Activated B cell treated with CpG ODN at 0.5 μM for 24 hours (primary cell): Measurements from ENCODE around the gene GLRX3. TPM values are rescaled to one million over a fixed set of nuclear protein-coding genes. Genes with fewer than 3 reads are reported as not detected.

Experiments
- ATAC-seq: fragments of 200-7000 bp; cut with Tn5 transposase; one replicate; pipeline ENCODE4 v1.10.0; 2021; ENCODE audit warnings: low read depth, mild to moderate bottlenecking, moderate library complexity
- CTCF ChIA-PET: fragments of 350-600 bp; sonication (Branson Sonifier 250); formaldehyde crosslinking; loops from one replicate; lab custom pipeline; 2021; ENCODE audit warnings: antibody characterized with exemption; lab: Charles Lee
- POLR2A ChIA-PET: fragments of 350-600 bp; sonication (Branson Sonifier 250); formaldehyde crosslinking; loops from one replicate; lab custom pipeline; 2021; ENCODE audit warnings: antibody characterized with exemption; lab: Charles Lee
- DNase-seq: peaks from one replicate; pipeline ENCODE4 v3.0.0; 2022
- H3K27ac Mint-ChIP-seq: one replicate; pipeline ENCODE4 v1.8.0; 2020; ENCODE audit warnings: mixed read lengths
- H3K27me3 Mint-ChIP-seq: one replicate; pipeline ENCODE4 v1.8.0; 2021; ENCODE audit warnings: mixed read lengths
- H3K36me3 Mint-ChIP-seq: one replicate; pipeline ENCODE4 v1.8.0; 2021; ENCODE audit warnings: low read depth, mixed read lengths
- H3K4me1 Mint-ChIP-seq: one replicate; pipeline ENCODE4 v1.8.0; 2021; ENCODE audit warnings: mixed read lengths
- H3K4me3 Mint-ChIP-seq: one replicate; pipeline ENCODE4 v1.8.0; 2020; ENCODE audit warnings: mild to moderate bottlenecking, mixed read lengths
- H3K9me3 Mint-ChIP-seq: one replicate; pipeline ENCODE4 v1.8.0; 2020; ENCODE audit warnings: mixed read lengths
- CTCF ChIP-seq: fragments of 200-600 bp; IDR thresholded peaks from one replicate; pipeline ENCODE4 v1.8.0; 2022; ENCODE audit warnings: antibody characterized with exemption, mild to moderate bottlenecking
- intact Hi-C: fragments of 100-400 bp; cut with micrococcal nuclease; formaldehyde crosslinking; loops from one replicate; pipeline ENCODE4 v1.15.1; 2024
- total RNA-seq: library from RNA; stranded (reverse); gene quantifications from 2 replicates; pipeline ENCODE4 v1.2.3, GENCODE V29; 2022

GLRX3 gene
- total RNA-seq, 1 donor from 2014 or later, result 80.6 TPM

- Mint-ChIP-seq H3K9me3 (no peaks in the 10 kb centered on the region), H3K27ac (no peak overlapping the region), H3K27me3 (peaks cover 3% of the 10 kb centered on the region), H3K4me3 (no peak overlapping the region), H3K4me1 (no peaks in the 10 kb centered on the region), H3K36me3 (no peaks in the 10 kb centered on the region)
- intact Hi-C loops, result no loop called here
- CTCF ChIA-PET, result no interaction called here
- ATAC-seq, result no peak
- POLR2A ChIA-PET, result no interaction called here
- DNase-seq, result no peak
- no peak for TF ChIP-seq CTCF
Measured at GRCh38 chr10:130202984-130203621, 66.9 kb downstream of the GLRX3 start.

GRCh38 chr10:130203626-130204025 is 67.4 kb downstream of the GLRX3 start:
- Mint-ChIP-seq H3K27me3 (peaks cover 3% of the 10 kb centered on the region), H3K9me3 (no peaks in the 10 kb centered on the region), H3K27ac (no peak overlapping the region), H3K4me1 (no peaks in the 10 kb centered on the region), H3K36me3 (no peaks in the 10 kb centered on the region), H3K4me3 (no peak overlapping the region)
- intact Hi-C loops, result no loop called here
- POLR2A ChIA-PET, result no interaction called here
- CTCF ChIA-PET, result no interaction called here
- DNase-seq, result no peak
- ATAC-seq, result no peak
- no peak for TF ChIP-seq CTCF

GRCh38 chr10:130206216-130206737 is 70.1 kb downstream of the GLRX3 start:
- Mint-ChIP-seq H3K9me3 (no peaks in the 10 kb centered on the region), H3K27ac (no peak overlapping the region), H3K4me3 (no peak overlapping the region), H3K27me3 (no peaks in the 10 kb centered on the region), H3K36me3 (no peaks in the 10 kb centered on the region), H3K4me1 (no peaks in the 10 kb centered on the region)
- no peak for ATAC-seq
- ChIA-PET POLR2A (no interaction called here), CTCF (no interaction called here)
- DNase-seq, result no peak
- intact Hi-C loops, result no loop called here
- TF ChIP-seq CTCF, result no peak

- ChIA-PET POLR2A (no interaction called here), CTCF (no interaction called here)
- H3K9me3 Mint-ChIP-seq, result no peaks in the 10 kb centered on the region
- no peak for ATAC-seq
- H3K36me3 Mint-ChIP-seq, result no peaks in the 10 kb centered on the region
- intact Hi-C loops, result no loop called here
- no peak for DNase-seq
- H3K27me3 Mint-ChIP-seq, result no peaks in the 10 kb centered on the region
- H3K27ac Mint-ChIP-seq, result no peak overlapping the region
- H3K4me1 Mint-ChIP-seq, result no peaks in the 10 kb centered on the region
- no peak for TF ChIP-seq CTCF
- H3K4me3 Mint-ChIP-seq, result no peak overlapping the region
Measured at GRCh38 chr10:130207205-130207604, 71.0 kb downstream of the GLRX3 start.

DNA sequence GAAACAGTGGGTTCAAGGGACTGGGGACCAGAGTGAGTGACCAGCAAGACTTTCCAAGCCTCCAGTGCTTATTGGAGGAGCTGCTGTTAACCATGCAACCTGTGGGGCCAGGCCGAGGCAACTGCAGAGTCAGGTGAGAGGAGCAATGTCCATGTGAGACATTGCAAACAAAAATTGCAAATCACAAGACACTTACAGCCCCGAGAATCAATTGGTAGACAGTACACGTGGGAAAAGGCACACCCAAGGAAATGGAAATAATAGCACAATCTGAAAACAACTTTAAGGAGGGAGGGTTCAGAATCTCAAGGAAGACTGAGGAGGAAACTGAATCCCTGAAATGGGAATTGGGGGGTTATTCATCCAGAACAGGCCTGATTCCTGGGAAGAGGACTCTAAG is 72.6 kb downstream of the GLRX3 start:
- Mint-ChIP-seq H3K9me3 (no peaks in the 10 kb centered on the region), H3K4me3 (no peak overlapping the region), H3K27me3 (no peaks in the 10 kb centered on the region), H3K4me1 (no peaks in the 10 kb centered on the region), H3K27ac (no peak overlapping the region), H3K36me3 (no peaks in the 10 kb centered on the region)
- ChIA-PET POLR2A (no interaction called here), CTCF (no interaction called here)
- TF ChIP-seq CTCF, result no peak
- DNase-seq (no peak), ATAC-seq (no peak)
- intact Hi-C loops, result no loop called here
